BJ (cell line): ENCODE data around the gene THSD7A. TPM values are rescaled to one million over a fixed set of nuclear protein-coding genes. Genes with fewer than 3 reads are reported as not detected.

ENCODE experiments used
- CTCF ChIA-PET: fragments of 350-600 bp; formaldehyde crosslinking; extraction: SDS; loops from one replicate; lab custom pipeline; 2021; ENCODE audit warnings: antibody characterized with exemption, inconsistent platforms; lab: Yijun Ruan, JAX
- POLR2A ChIA-PET: fragments of 300-600 bp; sonication (Branson Sonifier 250); formaldehyde crosslinking; extraction: SDS; loops from one replicate; lab custom pipeline; 2021; ENCODE audit warnings: antibody characterized with exemption; lab: Charles Lee
- DNase-seq: peaks from one replicate; pipeline ENCODE4 v3.0.0-alpha.2; 2011; ENCODE audit warnings: low read depth
- H3K27me3 ChIP-seq: 2 replicates; pipeline ENCODE4 v1.6.0; 2011; ENCODE audit warnings: low read length; ENCODE audit not compliant: control insufficient read depth, insufficient read depth
- H3K36me3 ChIP-seq: 2 replicates; pipeline ENCODE4 v1.5.1; 2011; ENCODE audit warnings: low read length; ENCODE audit not compliant: control insufficient read depth, insufficient read depth
- H3K4me3 ChIP-seq: 2 replicates; pipeline ENCODE4 v1.5.1; 2011; ENCODE audit warnings: low read depth, mild to moderate bottlenecking, control low read depth, low read length
- polyA plus RNA-seq: library from polyadenylated mRNA; depleted of rRNA; stranded (reverse); fragments of >200 nt; gene quantifications from 2 replicates; pipeline ENCODE4 v1.2.3, GENCODE V29; 2011
- TF ChIP-seq, protein P1 (sequence below): IDR thresholded peaks from 2 replicates; pipeline ENCODE4 v1.5.1; 2011; ENCODE audit warnings: low read depth, mild to moderate bottlenecking, control low read depth, inconsistent platforms, low read length, moderate library complexity; ENCODE audit not compliant: insufficient read depth

THSD7A gene
- polyA plus RNA-seq, 1 experiment, result 0.02 TPM

DNA sequence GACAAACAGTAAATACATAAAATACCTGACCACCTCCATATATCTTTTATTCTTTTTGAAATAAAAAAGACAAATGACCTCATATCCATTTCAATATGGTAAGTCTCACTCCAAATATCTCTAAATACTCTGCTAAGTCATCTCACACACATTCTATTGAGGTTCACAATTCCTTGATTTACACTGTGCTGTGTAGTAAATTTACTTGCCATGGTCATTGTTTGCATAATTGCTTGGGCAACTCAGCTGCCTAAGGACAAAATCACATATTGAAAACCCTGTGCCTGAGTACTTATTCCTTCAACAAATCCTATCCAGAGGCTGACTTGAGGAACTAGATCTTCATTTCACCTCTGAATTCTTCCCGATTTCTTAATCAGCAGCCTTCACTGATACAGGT lies 176.4 kb downstream of the THSD7A start:
- no peak for DNase-seq
- TF ChIP-seq, protein P1, sequence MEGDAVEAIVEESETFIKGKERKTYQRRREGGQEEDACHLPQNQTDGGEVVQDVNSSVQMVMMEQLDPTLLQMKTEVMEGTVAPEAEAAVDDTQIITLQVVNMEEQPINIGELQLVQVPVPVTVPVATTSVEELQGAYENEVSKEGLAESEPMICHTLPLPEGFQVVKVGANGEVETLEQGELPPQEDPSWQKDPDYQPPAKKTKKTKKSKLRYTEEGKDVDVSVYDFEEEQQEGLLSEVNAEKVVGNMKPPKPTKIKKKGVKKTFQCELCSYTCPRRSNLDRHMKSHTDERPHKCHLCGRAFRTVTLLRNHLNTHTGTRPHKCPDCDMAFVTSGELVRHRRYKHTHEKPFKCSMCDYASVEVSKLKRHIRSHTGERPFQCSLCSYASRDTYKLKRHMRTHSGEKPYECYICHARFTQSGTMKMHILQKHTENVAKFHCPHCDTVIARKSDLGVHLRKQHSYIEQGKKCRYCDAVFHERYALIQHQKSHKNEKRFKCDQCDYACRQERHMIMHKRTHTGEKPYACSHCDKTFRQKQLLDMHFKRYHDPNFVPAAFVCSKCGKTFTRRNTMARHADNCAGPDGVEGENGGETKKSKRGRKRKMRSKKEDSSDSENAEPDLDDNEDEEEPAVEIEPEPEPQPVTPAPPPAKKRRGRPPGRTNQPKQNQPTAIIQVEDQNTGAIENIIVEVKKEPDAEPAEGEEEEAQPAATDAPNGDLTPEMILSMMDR, result no peak
- H3K36me3 ChIP-seq, result no peaks in the 10 kb centered on the region
- H3K27me3 ChIP-seq, result no peaks in the 10 kb centered on the region
- ChIA-PET CTCF (no interaction called here), POLR2A (no interaction called here)
- no peak overlapping the region for H3K4me3 ChIP-seq

DNA sequence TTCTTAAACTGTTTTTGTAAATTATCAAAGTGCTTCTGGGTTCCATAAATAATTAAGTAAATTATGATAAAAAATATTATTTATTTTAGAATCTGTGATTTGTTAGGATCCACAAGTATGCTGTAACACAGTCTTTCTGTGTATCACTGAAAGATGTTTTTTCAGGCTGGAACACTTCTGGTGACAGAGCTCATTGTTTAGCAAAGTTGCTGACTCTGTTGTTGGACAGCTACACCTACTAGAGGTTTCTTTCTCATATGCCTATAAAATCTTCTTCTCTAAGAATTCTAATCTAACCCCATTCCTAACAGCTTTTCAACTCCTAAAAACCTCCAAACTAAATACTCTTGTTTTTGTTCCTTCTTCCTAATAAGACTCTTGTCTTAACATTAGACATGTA lies 176.8 kb downstream of the THSD7A start:
- POLR2A ChIA-PET, result no interaction called here
- Histone ChIP-seq H3K36me3 (no peaks in the 10 kb centered on the region), H3K27me3 (no peaks in the 10 kb centered on the region), H3K4me3 (no peak overlapping the region)
- DNase-seq, result no peak
- TF ChIP-seq, protein P1, result no peak
- CTCF ChIA-PET, result interaction anchor here (0.7 kb wide), 1 partner anchor 11 kb away, joined by 3 read pairs; no protein-coding TSS in a partner anchor

DNA sequence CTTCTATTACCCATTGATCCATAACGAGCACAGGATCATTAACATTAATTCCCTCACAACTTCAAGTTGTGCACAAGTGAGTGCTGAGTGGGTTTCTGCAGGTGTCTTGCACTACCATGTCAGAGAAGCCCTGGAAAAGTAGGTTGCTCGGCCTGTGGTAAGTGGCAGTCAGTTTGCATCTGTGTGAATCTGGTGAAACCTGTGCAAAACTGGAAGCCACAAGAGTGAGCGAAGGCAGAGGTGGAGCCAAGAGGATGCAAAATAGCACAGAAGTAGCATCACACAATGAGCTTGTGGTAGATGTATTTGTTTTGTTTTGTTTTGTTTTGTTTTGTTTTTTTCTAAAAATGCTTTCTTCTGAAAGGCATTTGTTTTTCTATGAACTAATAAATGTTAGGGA lies 181.5 kb downstream of the THSD7A start:
- TF ChIP-seq, protein P1, result no peak
- Histone ChIP-seq H3K36me3 (no peaks in the 10 kb centered on the region), H3K27me3 (no peaks in the 10 kb centered on the region), H3K4me3 (no peak overlapping the region)
- no peak for DNase-seq
- POLR2A ChIA-PET, result no interaction called here
- CTCF ChIA-PET, result no interaction called here

DNA sequence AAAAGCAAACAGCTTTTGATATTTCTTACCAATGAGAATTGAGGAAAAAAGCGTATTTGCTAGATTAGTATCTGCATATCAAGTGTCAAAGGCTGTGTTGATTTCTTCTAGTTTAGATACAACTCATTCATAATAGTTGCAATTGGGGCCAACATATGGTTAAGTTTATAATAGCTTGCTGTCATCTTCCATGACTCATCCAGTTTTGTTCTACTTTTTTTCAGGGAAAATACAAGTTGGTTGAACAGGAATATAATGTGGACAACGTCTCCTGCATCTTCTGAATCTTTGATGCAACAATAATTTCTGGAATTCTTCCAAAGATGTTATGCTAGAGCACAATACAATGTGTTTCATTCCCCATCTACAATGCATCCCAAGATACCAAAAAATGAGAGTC lies 182.0 kb downstream of the THSD7A start:
- TF ChIP-seq, protein P1, result no peak
- DNase-seq, result no peak
- Histone ChIP-seq H3K4me3 (no peak overlapping the region), H3K27me3 (no peaks in the 10 kb centered on the region), H3K36me3 (no peaks in the 10 kb centered on the region)
- CTCF ChIA-PET, result no interaction called here
- POLR2A ChIA-PET, result no interaction called here

DNA sequence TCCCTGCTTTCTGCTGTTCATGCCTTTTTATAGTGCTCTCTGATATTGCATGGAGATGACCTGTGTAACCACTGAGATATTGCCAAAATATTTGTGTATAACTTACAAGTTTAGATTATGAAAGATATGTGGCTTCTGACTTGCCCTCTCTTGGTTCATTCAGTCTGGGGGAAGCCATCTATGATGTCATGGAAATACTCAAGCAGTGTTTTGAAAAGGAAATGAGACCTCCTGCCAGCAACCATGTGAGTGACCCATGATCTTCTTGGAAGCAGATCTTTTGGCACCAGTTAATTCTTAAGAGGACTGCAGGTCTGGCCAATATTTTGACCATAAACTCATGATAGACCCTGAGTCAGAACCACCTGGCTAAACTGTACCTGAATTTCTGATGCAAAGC lies 183.0 kb downstream of the THSD7A start:
- POLR2A ChIA-PET, result no interaction called here
- CTCF ChIA-PET, result no interaction called here
- TF ChIP-seq, protein P1, result no peak
- no peaks in the 10 kb centered on the region for H3K36me3 ChIP-seq
- H3K4me3 ChIP-seq, result no peak overlapping the region
- H3K27me3 ChIP-seq, result no peaks in the 10 kb centered on the region
- DNase-seq, result no peak
